ENCODE data around the gene FAN1.

The FAN1 gene

GRCh38 chr15:30963681-30964080, 60.0 kb downstream of the FAN1 start:
- no peak for DNase-seq (ENCODE audit: low read depth)
- no peak for TF ChIP-seq CTCF (IDR thresholded peaks at IDR 0.05; ENCODE audit: low read depth, low read length, missing control alignments)
- H3K4me3 ChIP-seq (ENCODE audit: low read depth, low read length): no peak overlapping the region

- no peak for TF ChIP-seq CTCF (IDR thresholded peaks at IDR 0.05; ENCODE audit: low read depth, low read length, missing control alignments)
- DNase-seq (ENCODE audit: low read depth): no peak
Measured at GRCh38 chr15:30969724-30970123, 66.0 kb downstream of the FAN1 start.

GRCh38 chr15:30973379-30973778, 69.7 kb downstream of the FAN1 start:
- TF ChIP-seq CTCF (IDR thresholded peaks at IDR 0.05; ENCODE audit: low read depth, low read length, missing control alignments): no peak
- no peak overlapping the region for H3K4me3 ChIP-seq (ENCODE audit: low read depth, low read length)

More at GRCh38 chr15:30969724-30970123, 66.0 kb downstream of the FAN1 start:
- no peak overlapping the region for H3K4me3 ChIP-seq (ENCODE audit: low read depth, low read length)

DNA sequence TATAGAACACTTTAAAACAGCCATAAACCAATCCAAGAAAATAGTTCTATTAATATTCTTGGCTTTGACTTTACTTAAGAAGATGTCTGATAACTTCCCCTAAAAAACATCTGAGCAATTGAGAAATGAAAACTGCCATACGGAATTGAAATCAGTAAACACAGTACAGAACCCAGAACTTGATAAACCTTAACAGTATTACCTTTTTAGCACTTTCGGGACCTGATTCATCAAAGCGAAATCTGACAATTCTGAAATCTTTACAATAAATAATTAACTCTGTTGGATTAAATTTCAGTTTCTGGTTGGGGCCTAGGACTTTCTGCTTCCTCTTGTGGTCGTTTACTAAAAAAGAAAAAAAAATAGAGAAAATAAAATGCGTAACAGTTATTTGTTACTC, 70.4 kb downstream of the FAN1 start:
- no peak for TF ChIP-seq CTCF (IDR thresholded peaks at IDR 0.05; ENCODE audit: low read depth, low read length, missing control alignments)
- no peak for DNase-seq (ENCODE audit: low read depth)
- no peak overlapping the region for H3K4me3 ChIP-seq (ENCODE audit: low read depth, low read length)

More at GRCh38 chr15:30973379-30973778, 69.7 kb downstream of the FAN1 start:
- no peak for DNase-seq (ENCODE audit: low read depth)

DNA sequence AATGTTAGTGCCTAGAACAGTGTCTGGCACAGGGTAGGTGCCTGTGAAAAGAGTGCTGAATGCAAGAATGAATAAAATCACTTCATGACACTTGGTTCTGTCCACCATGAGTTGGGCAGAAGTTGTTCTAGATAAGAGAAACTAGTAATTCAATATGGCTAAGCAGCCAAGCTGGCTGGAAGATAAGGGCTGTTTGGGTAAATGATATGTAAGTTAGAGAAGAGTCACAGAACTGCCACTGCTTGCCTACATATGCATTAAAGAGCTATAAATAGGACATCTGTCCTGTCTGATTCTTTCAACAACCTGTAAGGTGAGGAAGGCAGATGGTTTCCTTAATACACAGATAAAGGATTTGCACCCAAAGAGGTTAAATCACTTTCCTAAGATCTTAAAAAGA, 74.6 kb downstream of the FAN1 start:
- H3K4me3 ChIP-seq (ENCODE audit: low read depth, low read length): no peak overlapping the region
- no peak for DNase-seq (ENCODE audit: low read depth)
- TF ChIP-seq CTCF (IDR thresholded peaks at IDR 0.05; ENCODE audit: low read depth, low read length, missing control alignments): no peak

GRCh38 chr15:30979457-30979856, 75.7 kb downstream of the FAN1 start:
- no peak for TF ChIP-seq CTCF (IDR thresholded peaks at IDR 0.05; ENCODE audit: low read depth, low read length, missing control alignments)
- no peak for DNase-seq (ENCODE audit: low read depth)
- no peak overlapping the region for H3K4me3 ChIP-seq (ENCODE audit: low read depth, low read length)

DNA sequence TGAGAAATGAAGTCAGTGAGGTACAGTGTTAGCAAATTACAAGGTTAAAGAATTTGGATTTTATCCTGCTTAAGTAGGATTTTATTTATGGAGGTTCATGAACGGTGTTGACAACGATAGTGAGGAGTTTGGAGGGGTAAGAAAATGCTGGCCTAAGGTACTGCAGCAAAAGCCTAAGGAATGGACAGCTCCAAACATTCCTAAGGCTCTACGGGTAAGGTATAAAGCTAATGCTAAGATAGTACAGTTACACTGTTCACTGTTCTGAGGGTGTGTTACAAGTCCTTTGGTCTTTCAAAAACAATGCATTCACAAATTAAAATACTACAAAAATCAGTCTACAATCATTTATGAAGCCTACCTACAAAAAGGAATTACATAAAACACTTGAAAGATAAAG, 80.4 kb downstream of the FAN1 start:
- no peak overlapping the region for H3K4me3 ChIP-seq (ENCODE audit: low read depth, low read length)
- no peak for DNase-seq (ENCODE audit: low read depth)

More for the DNA sequence above, 80.4 kb downstream of the FAN1 start:
- no peak for TF ChIP-seq CTCF (IDR thresholded peaks at IDR 0.05; ENCODE audit: low read depth, low read length, missing control alignments)

Data from GM12864 (cell line).